HG02938 (cell line): ENCODE measurements around the gene PML.

Source experiments
- ATAC-seq: cut with Tn5 transposase; IDR thresholded peaks from one replicate; pipeline ENCODE4 v1.9.1; 2021; ENCODE audit warnings: mild to moderate bottlenecking, moderate library complexity; ENCODE audit not compliant: unreplicated experiment

Gene PML

GRCh38 chr15:74006774-74007639 lies 12.5 kb downstream of the PML start:
- no peak for ATAC-seq

GRCh38 chr15:74007820-74008371 lies 13.4 kb downstream of the PML start:
- ATAC-seq, result no peak

- no peak for ATAC-seq
These were observed 14.4 kb downstream of the PML start for GRCh38 chr15:74008901-74009300.

GRCh38 chr15:74010929-74011540 lies 16.5 kb downstream of the PML start:
- ATAC-seq, result no peak

- no peak for ATAC-seq
These were observed 17.1 kb downstream of the PML start for GRCh38 chr15:74011610-74012009.

- ATAC-seq, result no peak
These were observed 18.9 kb downstream of the PML start for GRCh38 chr15:74013374-74013894.

GRCh38 chr15:74019734-74020133 lies 25.2 kb downstream of the PML start:
- ATAC-seq, result no peak

GRCh38 chr15:74022706-74023470 lies 28.4 kb downstream of the PML start:
- no peak for ATAC-seq

- no peak for ATAC-seq
These were observed 30.2 kb downstream of the PML start for GRCh38 chr15:74024687-74025086.

GRCh38 chr15:74025436-74025835 lies 30.9 kb downstream of the PML start:
- no peak for ATAC-seq

GRCh38 chr15:74027688-74028087 lies 33.2 kb downstream of the PML start:
- ATAC-seq, result no peak

GRCh38 chr15:74028646-74029045 lies 34.1 kb downstream of the PML start:
- no peak for ATAC-seq

GRCh38 chr15:74032046-74032445 lies 37.5 kb downstream of the PML start:
- no peak for ATAC-seq

- no peak for ATAC-seq
These were observed 38.4 kb downstream of the PML start for GRCh38 chr15:74032606-74033561.

- ATAC-seq, result no peak
These were observed 39.8 kb downstream of the PML start for GRCh38 chr15:74034206-74034755.

GRCh38 chr15:74035121-74036017 lies 40.9 kb downstream of the PML start:
- no peak for ATAC-seq

GRCh38 chr15:74036271-74037170 lies 42.0 kb downstream of the PML start:
- ATAC-seq, result no peak
